Suprapubic skin (tissue), 4 donors: Measurements from ENCODE around the gene CD47.

Source experiments
- CTCF ChIP-seq, 2 donors: fragments of 200-600 bp in 1 of 2; fragments of 450-650 bp in 1 of 2; sonication (generic) in 1 of 2; IDR thresholded peaks; one replicate each; pipeline ENCODE4 v1.5.1; 2016 to 2019; ENCODE audit warnings: antibody characterized with exemption in 2 of 2, mild to moderate bottlenecking in 1 of 2, moderate library complexity in 1 of 2
- EP300 ChIP-seq: sonication (generic); formaldehyde crosslinking; IDR thresholded peaks from one replicate; pipeline ENCODE4 v1.6.1; 2017; ENCODE audit warnings: antibody characterized with exemption
- POLR2A ChIP-seq, 2 donors: fragments of 450-650 bp; IDR thresholded peaks; one replicate each; pipeline ENCODE4 v1.6.1; 2017; ENCODE audit warnings: antibody characterized with exemption in 2 of 2, mild to moderate bottlenecking in 2 of 2, moderate library complexity in 2 of 2
- POLR2AphosphoS5 ChIP-seq, 3 donors: sonication (generic); formaldehyde crosslinking; IDR thresholded peaks; one replicate each; pipeline ENCODE4 v1.6.1; 2017; ENCODE audit warnings: antibody characterized with exemption in 3 of 3

GRCh38 chr3:108117241-108117775, 26.5 kb upstream of the CD47 start:
- TF ChIP-seq POLR2A (IDR thresholded peaks at IDR 0.05) (no peak), CTCF (IDR thresholded peaks at IDR 0.05) (no peak), POLR2AphosphoS5 (IDR thresholded peaks at IDR 0.05) (no peak), EP300 (no peak)
